Immature natural killer cell (primary cell): ENCODE results near the gene BICC1. TPM values are rescaled to one million over a fixed set of nuclear protein-coding genes. Genes with fewer than 3 reads are reported as not detected.
"Not testable (repeated sequence)": the region's sequence is repeated elsewhere in the genome, so short reads cannot be mapped to it uniquely, and the experiment has no call there.

Experiments
- DNase-seq, 3 donors: peaks; one replicate each; pipeline ENCODE4 v3.0.0; 2022; ENCODE audit warnings: mixed read lengths in 1 of 3
- H3K27ac Mint-ChIP-seq, 6 donors: one replicate each; pipeline ENCODE4 v1.8.0; 2020; ENCODE audit warnings: mixed read lengths in 6 of 6, mild to moderate bottlenecking in 5 of 6, inconsistent platforms in 4 of 6, moderate library complexity in 3 of 6
- H3K27me3 Mint-ChIP-seq, 3 donors: one replicate each; pipeline ENCODE4 v1.8.0; 2020 to 2021; ENCODE audit warnings: low read depth in 3 of 3, mild to moderate bottlenecking in 3 of 3, mixed read lengths in 3 of 3, moderate library complexity in 3 of 3, inconsistent platforms in 1 of 3
- H3K36me3 Mint-ChIP-seq, 3 donors: one replicate each; pipeline ENCODE4 v1.8.0; 2020; ENCODE audit warnings: mixed read lengths in 3 of 3, inconsistent platforms in 2 of 3, mild to moderate bottlenecking in 2 of 3
- H3K4me1 Mint-ChIP-seq, 2 donors: one replicate each; pipeline ENCODE4 v1.8.0; 2020; ENCODE audit warnings: inconsistent platforms in 2 of 2, mild to moderate bottlenecking in 2 of 2, mixed read lengths in 2 of 2, moderate library complexity in 1 of 2
- H3K4me3 Mint-ChIP-seq, 5 donors: one replicate each; pipeline ENCODE4 v1.8.0; 2020; ENCODE audit warnings: mild to moderate bottlenecking in 5 of 5, mixed read lengths in 5 of 5, inconsistent platforms in 3 of 5, moderate library complexity in 3 of 5
- H3K9me3 Mint-ChIP-seq, 6 donors: one replicate each; pipeline ENCODE4 v1.8.0; 2020; ENCODE audit warnings: mild to moderate bottlenecking in 6 of 6, mixed read lengths in 6 of 6, inconsistent platforms in 4 of 6, moderate library complexity in 3 of 6
- polyA plus RNA-seq, 3 donors: library from polyadenylated mRNA; unstranded; fragments of 300-500 nt; fragmentation: Illumina TruSeq; gene quantifications; one replicate each; pipeline ENCODE4 v1.2.3, GENCODE V29; 2021

BICC1 gene
- polyA plus RNA-seq, 3 donors from 2014 or later: 0.08 to 0.11 TPM; not detected in 1

- Mint-ChIP-seq H3K9me3 (no peaks in the 10 kb centered on the region), H3K4me1 (no peaks in the 10 kb centered on the region), H3K27me3 (peaks cover 0 to 3% (median 0%) of the 10 kb centered on the region in 3 donors), H3K4me3 (no peak overlapping the region), H3K27ac (no peak overlapping the region), H3K36me3 (no peaks in the 10 kb centered on the region)
- DNase-seq: no peak
Observed at GRCh38 chr10:58851606-58852005, 338.9 kb downstream of the BICC1 start.

- peaks cover 0 to 5% (median 0%) of the 10 kb centered on the region in 6 donors for H3K9me3 Mint-ChIP-seq
- H3K4me1 Mint-ChIP-seq: no peaks in the 10 kb centered on the region
- peaks cover 0 to 7% (median 0%) of the 10 kb centered on the region in 3 donors for H3K27me3 Mint-ChIP-seq
- no peak overlapping the region for H3K4me3 Mint-ChIP-seq
- H3K36me3 Mint-ChIP-seq: no peaks in the 10 kb centered on the region
- H3K27ac Mint-ChIP-seq: no peak overlapping the region
- no peak for DNase-seq
Observed at GRCh38 chr10:58853668-58854067, 341.0 kb downstream of the BICC1 start.

- no peaks in the 10 kb centered on the region for H3K36me3 Mint-ChIP-seq
- H3K27ac Mint-ChIP-seq: no peak overlapping the region
- no peak for DNase-seq
- H3K4me3 Mint-ChIP-seq: no peak overlapping the region
- H3K4me1 Mint-ChIP-seq: no peaks in the 10 kb centered on the region
- H3K9me3 Mint-ChIP-seq: peaks cover 0 to 5% (median 0%) of the 10 kb centered on the region in 6 donors
- peaks cover 0 to 8% (median 0%) of the 10 kb centered on the region in 3 donors for H3K27me3 Mint-ChIP-seq
Observed at GRCh38 chr10:58854811-58855210, 342.1 kb downstream of the BICC1 start.

- peaks cover 0 to 8% (median 0%) of the 10 kb centered on the region in 3 donors for H3K27me3 Mint-ChIP-seq
- H3K4me1 Mint-ChIP-seq: no peaks in the 10 kb centered on the region
- no peaks in the 10 kb centered on the region for H3K36me3 Mint-ChIP-seq
- H3K4me3 Mint-ChIP-seq: no peak overlapping the region
- peaks cover 0 to 5% (median 2%) of the 10 kb centered on the region in 6 donors for H3K9me3 Mint-ChIP-seq
- DNase-seq: no peak
- no peak overlapping the region for H3K27ac Mint-ChIP-seq
Observed at GRCh38 chr10:58856508-58857240, 344.0 kb downstream of the BICC1 start.

- no peak overlapping the region for H3K4me3 Mint-ChIP-seq
Observed at GRCh38 chr10:58857251-58857805, 344.7 kb downstream of the BICC1 start.

GRCh38 chr10:58858123-58858522 is 345.5 kb downstream of the BICC1 start:
- H3K4me3 Mint-ChIP-seq, H3K27ac Mint-ChIP-seq: not testable (repeated sequence)

More at GRCh38 chr10:58857251-58857805, 344.7 kb downstream of the BICC1 start:
- H3K9me3 Mint-ChIP-seq: peaks cover 0 to 5% (median 2%) of the 10 kb centered on the region in 6 donors
- no peaks in the 10 kb centered on the region for H3K36me3 Mint-ChIP-seq
- DNase-seq: no peak
- no peaks in the 10 kb centered on the region for H3K4me1 Mint-ChIP-seq
- no peak overlapping the region for H3K27ac Mint-ChIP-seq
- peaks cover 0 to 10% (median 0%) of the 10 kb centered on the region in 3 donors for H3K27me3 Mint-ChIP-seq

GRCh38 chr10:58859526-58859925 is 346.9 kb downstream of the BICC1 start:
- Mint-ChIP-seq H3K4me1 (no peaks in the 10 kb centered on the region), H3K9me3 (peaks cover 0 to 7% (median 2%) of the 10 kb centered on the region in 6 donors), H3K36me3 (no peaks in the 10 kb centered on the region), H3K4me3 (no peak overlapping the region), H3K27ac (no peak overlapping the region), H3K27me3 (peaks cover 0 to 10% (median 2%) of the 10 kb centered on the region in 3 donors)
- DNase-seq: no peak

More at GRCh38 chr10:58858123-58858522, 345.5 kb downstream of the BICC1 start:
- DNase-seq, H3K4me1 Mint-ChIP-seq, H3K27me3 Mint-ChIP-seq, H3K36me3 Mint-ChIP-seq, H3K9me3 Mint-ChIP-seq: not testable (repeated sequence)

- no peak overlapping the region for H3K4me3 Mint-ChIP-seq
- peaks cover 0 to 6% (median 1%) of the 10 kb centered on the region in 6 donors for H3K9me3 Mint-ChIP-seq
- no peak for DNase-seq
- H3K36me3 Mint-ChIP-seq: no peaks in the 10 kb centered on the region
- peaks cover 0 to under 1% (median 0%) of the 10 kb centered on the region in 3 donors for H3K27me3 Mint-ChIP-seq
- H3K27ac Mint-ChIP-seq: no peak overlapping the region
- no peaks in the 10 kb centered on the region for H3K4me1 Mint-ChIP-seq
Observed at GRCh38 chr10:58867683-58868082, 355.0 kb downstream of the BICC1 start.

- H3K4me3 Mint-ChIP-seq: no peak overlapping the region
- H3K27ac Mint-ChIP-seq: no peak overlapping the region
- H3K4me1 Mint-ChIP-seq: no peaks in the 10 kb centered on the region
- no peaks in the 10 kb centered on the region for H3K36me3 Mint-ChIP-seq
- no peak for DNase-seq
- no peaks in the 10 kb centered on the region for H3K27me3 Mint-ChIP-seq
- H3K9me3 Mint-ChIP-seq: peaks cover 0 to 6% (median 2%) of the 10 kb centered on the region in 6 donors
Observed at GRCh38 chr10:58868736-58869435, 356.2 kb downstream of the BICC1 start.

- Mint-ChIP-seq H3K27me3 (no peaks in the 10 kb centered on the region), H3K4me1 (no peaks in the 10 kb centered on the region), H3K36me3 (no peaks in the 10 kb centered on the region), H3K9me3 (peaks cover 0 to 5% (median 2%) of the 10 kb centered on the region in 6 donors), H3K27ac (no peak overlapping the region), H3K4me3 (no peak overlapping the region)
- DNase-seq: no peak
Observed at GRCh38 chr10:58870070-58870469, 357.4 kb downstream of the BICC1 start.

GRCh38 chr10:58873161-58873560 is 360.5 kb downstream of the BICC1 start:
- Mint-ChIP-seq H3K36me3 (no peaks in the 10 kb centered on the region), H3K27ac (no peak overlapping the region), H3K9me3 (peaks cover 0 to 9% (median under 1%) of the 10 kb centered on the region in 6 donors), H3K27me3 (peaks cover 0 to 2% (median 0%) of the 10 kb centered on the region in 3 donors), H3K4me1 (no peaks in the 10 kb centered on the region), H3K4me3 (no peak overlapping the region)
- no peak for DNase-seq
